Astrocyte (in vitro differentiated cells and primary cell): ENCODE data around the gene DHX40.

Experiments used
- CTCF ChIP-seq: IDR thresholded peaks from 2 replicates; pipeline ENCODE4 v1.5.1; 2011; ENCODE audit warnings: low read depth, mild to moderate bottlenecking, inconsistent platforms, low read length, moderate library complexity; ENCODE audit not compliant: insufficient read depth
- EZH2 ChIP-seq: IDR thresholded peaks from 2 replicates; pipeline ENCODE4 v1.6.1; 2012; ENCODE audit warnings: mild to moderate bottlenecking, low read length, inconsistent platforms; ENCODE audit not compliant: insufficient read depth

- TF ChIP-seq CTCF (no peak), EZH2 (no peak)
Measured at GRCh38 chr17:59638553-59638952, 73.1 kb downstream of the DHX40 start.
